ENCODE data around the gene TRIM56. TPM values are rescaled to one million over a fixed set of nuclear protein-coding genes. Genes with fewer than 3 reads are reported as not detected.
"Not testable (repeated sequence)": the region's sequence is repeated elsewhere in the genome, so short reads cannot be mapped to it uniquely, and the experiment has no call there.

TRIM56 gene
- total RNA-seq, 4 donors from 2014 or later, result 13.9 to 22.2 (median 17.3) TPM

DNA sequence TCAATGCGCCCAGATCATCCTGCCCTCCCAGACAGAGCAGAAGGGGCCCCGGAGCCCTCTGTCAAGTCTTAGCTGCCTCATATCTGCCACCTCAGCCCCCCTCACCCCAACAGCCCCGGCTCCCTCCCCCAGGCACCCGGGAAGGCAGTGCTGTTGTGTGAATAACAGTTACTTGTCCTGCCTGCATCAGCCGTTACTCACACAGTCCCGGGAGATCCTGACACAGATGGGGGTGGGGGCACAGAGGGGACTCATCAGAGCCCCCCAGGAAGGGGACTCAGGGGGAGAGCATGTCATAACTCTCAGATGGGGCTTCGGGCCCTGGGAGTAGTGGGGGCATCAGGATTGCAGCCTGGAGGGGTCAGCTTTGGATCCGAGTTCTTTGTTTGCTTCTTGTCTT lies 29.2 kb downstream of the TRIM56 start:
- TF ChIP-seq POLR2A (IDR thresholded peaks at IDR 0.05), result no peak
- no peak for TF ChIP-seq CTCF (IDR thresholded peaks at IDR 0.05)
- DNase-seq (ENCODE audit: low spot score in 2 of 2), result no peak
- no peak overlapping the region for H3K4me3 ChIP-seq (ENCODE audit: low read depth, poor library complexity, severe bottlenecking)
- intact Hi-C loops (cut with DNase I; ENCODE audit: low total_unique reads), result no loop called here
- 57 to 62% methylated on average over 8 of the region's 8 CpGs for WGBS, 2 donors

DNA sequence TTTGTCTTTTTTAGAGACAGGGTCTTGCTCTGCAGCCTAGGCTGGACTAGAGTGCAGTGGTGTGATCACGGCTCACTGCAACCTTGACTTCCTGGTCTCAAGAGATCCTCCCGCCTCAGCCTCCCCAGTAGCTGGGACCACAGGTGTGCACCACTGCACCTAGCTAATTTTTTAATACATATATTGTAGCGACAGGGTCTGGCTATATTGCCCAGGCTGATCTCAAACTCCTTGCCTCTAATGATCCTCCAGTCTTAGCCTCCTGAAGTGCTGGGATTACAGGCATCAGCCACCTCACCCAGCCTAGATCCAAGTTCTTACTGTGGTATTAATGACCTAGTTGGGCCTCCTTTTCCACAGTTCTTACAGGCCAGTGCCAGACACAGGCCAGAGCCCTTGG lies 29.9 kb downstream of the TRIM56 start:
- DNase-seq (ENCODE audit: low spot score in 2 of 2), result no peak
- WGBS, 2 donors, result 88 to 93% methylated on average over 3 of the region's 3 CpGs
- intact Hi-C loops (cut with DNase I; ENCODE audit: low total_unique reads), result no loop called here
- no peak for TF ChIP-seq POLR2A (IDR thresholded peaks at IDR 0.05)
- no peak for TF ChIP-seq CTCF (IDR thresholded peaks at IDR 0.05)
- H3K4me3 ChIP-seq (ENCODE audit: low read depth, poor library complexity, severe bottlenecking), result no peak overlapping the region

GRCh38 chr7:101116898-101117297 lies 31.6 kb downstream of the TRIM56 start:
- intact Hi-C loops (cut with DNase I; ENCODE audit: low total_unique reads), result no loop called here
- 88 to 89% methylated on average over 10 of the region's 10 CpGs for WGBS, 2 donors
- H3K4me3 ChIP-seq (ENCODE audit: low read depth, poor library complexity, severe bottlenecking), result no peak overlapping the region
- TF ChIP-seq CTCF (IDR thresholded peaks at IDR 0.05) (no peak), POLR2A (IDR thresholded peaks at IDR 0.05) (no peak)
- DNase-seq (ENCODE audit: low spot score in 2 of 2), result no peak

- no peak for TF ChIP-seq CTCF (IDR thresholded peaks at IDR 0.05)
- intact Hi-C loops (cut with DNase I; ENCODE audit: low total_unique reads), result no loop called here
- 87 to 90% methylated on average over 3 of the region's 3 CpGs for WGBS, 2 donors
- no peak overlapping the region for H3K4me3 ChIP-seq (ENCODE audit: low read depth, poor library complexity, severe bottlenecking)
- DNase-seq (ENCODE audit: low spot score in 2 of 2), result no peak
Measured at GRCh38 chr7:101118856-101119255, 33.6 kb downstream of the TRIM56 start.

DNA sequence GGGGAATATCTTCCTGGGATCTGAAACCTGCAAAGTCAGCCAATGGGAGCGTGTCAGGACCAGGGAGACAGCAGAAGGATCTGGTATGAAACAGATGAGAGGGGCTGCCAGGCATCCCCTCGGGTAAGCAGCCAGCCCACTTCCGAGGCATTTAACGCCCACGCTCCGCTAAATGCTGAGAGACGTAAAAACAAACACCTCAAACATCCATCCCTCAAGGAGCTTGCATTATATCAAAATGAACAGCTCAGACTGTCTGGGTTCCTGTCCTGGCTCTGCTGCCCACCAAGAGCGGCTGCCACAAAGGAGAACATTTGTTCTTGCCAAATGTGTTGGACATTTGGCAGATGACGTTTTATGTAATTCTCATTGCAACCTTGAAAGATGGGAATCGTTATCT lies 34.6 kb downstream of the TRIM56 start:
- no peak overlapping the region for H3K4me3 ChIP-seq (ENCODE audit: low read depth, poor library complexity, severe bottlenecking)
- intact Hi-C loops (cut with DNase I; ENCODE audit: low total_unique reads), result no loop called here
- TF ChIP-seq CTCF (IDR thresholded peaks at IDR 0.05) (no peak), POLR2A (IDR thresholded peaks at IDR 0.05) (no peak)
- 48 to 60% methylated on average over 10 of the region's 10 CpGs for WGBS, 2 donors
- DNase-seq (ENCODE audit: low spot score in 2 of 2), result no peak

DNA sequence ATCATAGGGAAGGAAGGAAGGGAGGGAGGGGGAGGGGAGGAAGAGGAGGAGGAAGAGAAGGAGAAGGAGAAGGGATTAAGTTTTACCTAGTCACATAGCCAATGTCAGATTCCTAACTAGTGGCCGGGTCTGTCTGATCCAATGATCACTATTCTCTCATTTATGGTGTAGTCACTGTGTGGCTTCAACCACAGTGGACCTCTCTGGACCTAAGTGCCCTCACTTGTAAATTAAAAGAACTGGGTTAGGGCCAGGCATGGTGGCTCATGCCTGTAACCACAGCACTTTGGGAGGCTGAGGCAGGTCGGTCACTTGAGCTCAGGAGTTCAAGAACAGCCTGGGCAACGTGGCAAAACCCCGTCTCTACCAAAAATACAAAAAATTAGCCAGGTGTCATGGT lies 35.0 kb downstream of the TRIM56 start:
- H3K4me3 ChIP-seq (ENCODE audit: low read depth, poor library complexity, severe bottlenecking), result no peak overlapping the region
- 68 to 89% methylated on average over 4 of the region's 4 CpGs for WGBS, 2 donors

DNA sequence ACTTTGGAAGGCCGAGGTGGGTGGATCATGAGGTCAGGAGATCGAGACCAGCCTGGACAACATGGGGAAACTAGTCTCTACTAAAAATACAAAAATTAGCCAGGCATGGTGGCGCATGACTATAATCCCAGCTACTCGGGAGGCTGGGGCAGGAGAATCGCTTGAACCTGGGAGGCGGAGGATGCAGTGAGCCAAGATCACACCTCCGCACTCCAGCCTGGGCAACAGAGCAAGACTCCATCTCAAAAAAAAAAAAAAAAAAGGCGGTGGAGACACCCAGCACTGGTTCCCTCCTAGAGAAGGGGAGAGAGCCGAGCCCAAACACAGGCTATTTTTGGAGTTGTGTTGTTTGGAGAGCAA lies 36.3 kb downstream of the TRIM56 start:
- DNase-seq (ENCODE audit: low spot score in 2 of 2); H3K4me3 ChIP-seq (ENCODE audit: low read depth, poor library complexity, severe bottlenecking); intact Hi-C loops (cut with DNase I; ENCODE audit: low total_unique reads): not testable (repeated sequence)
- WGBS, 2 donors, result 53 to 62% methylated on average over 9 of the region's 9 CpGs

More for the DNA sequence above, 35.0 kb downstream of the TRIM56 start:
- no peak for TF ChIP-seq POLR2A (IDR thresholded peaks at IDR 0.05)
- no peak for TF ChIP-seq CTCF (IDR thresholded peaks at IDR 0.05)
- intact Hi-C loops (cut with DNase I; ENCODE audit: low total_unique reads), result no loop called here
- no peak for DNase-seq (ENCODE audit: low spot score in 2 of 2)
